Measurements from ENCODE around the gene RIF1. TPM values are rescaled to one million over a fixed set of nuclear protein-coding genes. Genes with fewer than 3 reads are reported as not detected.

The RIF1 gene
- total RNA-seq, 1 donor from 2014 or later: 51.1 TPM

- CTCF ChIA-PET: no interaction called here
- no peaks in the 10 kb centered on the region for H3K9me3 Mint-ChIP-seq
- no peak for TF ChIP-seq CTCF (IDR thresholded peaks at IDR 0.05)
- no peak overlapping the region for H3K4me3 Mint-ChIP-seq
- DNase-seq: no peak
- no peak overlapping the region for H3K27ac Mint-ChIP-seq
- no peak for ATAC-seq (ENCODE audit: low read depth)
- H3K4me1 Mint-ChIP-seq: no peaks in the 10 kb centered on the region
- no peaks in the 10 kb centered on the region for H3K36me3 Mint-ChIP-seq (ENCODE audit: low read depth)
- H3K27me3 Mint-ChIP-seq: peaks cover 2% of the 10 kb centered on the region
- intact Hi-C loops (cut with micrococcal nuclease): no loop called here
- POLR2A ChIA-PET: no interaction called here
Observed at GRCh38 chr2:151374436-151374835, 35.3 kb upstream of the RIF1 start.

- intact Hi-C loops (cut with micrococcal nuclease): no loop called here
- H3K9me3 Mint-ChIP-seq: no peaks in the 10 kb centered on the region
- H3K27ac Mint-ChIP-seq: no peak overlapping the region
- no peaks in the 10 kb centered on the region for H3K4me1 Mint-ChIP-seq
- H3K36me3 Mint-ChIP-seq (ENCODE audit: low read depth): no peaks in the 10 kb centered on the region
- H3K4me3 Mint-ChIP-seq: no peak overlapping the region
- ATAC-seq (ENCODE audit: low read depth): no peak
- TF ChIP-seq CTCF (IDR thresholded peaks at IDR 0.05): no peak
- POLR2A ChIA-PET: no interaction called here
- no peak for DNase-seq
- CTCF ChIA-PET: no interaction called here
- no peaks in the 10 kb centered on the region for H3K27me3 Mint-ChIP-seq
Observed at GRCh38 chr2:151379169-151379568, 30.5 kb upstream of the RIF1 start.

GRCh38 chr2:151380580-151381235 is 29.0 kb upstream of the RIF1 start:
- Mint-ChIP-seq H3K4me1 (no peaks in the 10 kb centered on the region), H3K27ac (no peak overlapping the region), H3K4me3 (no peak overlapping the region), H3K9me3 (no peaks in the 10 kb centered on the region), H3K27me3 (no peaks in the 10 kb centered on the region), H3K36me3 (ENCODE audit: low read depth) (no peaks in the 10 kb centered on the region)
- no peak for DNase-seq
- ChIA-PET CTCF (no interaction called here), POLR2A (no interaction called here)
- intact Hi-C loops (cut with micrococcal nuclease): no loop called here
- no peak for ATAC-seq (ENCODE audit: low read depth)
- no peak for TF ChIP-seq CTCF (IDR thresholded peaks at IDR 0.05)

GRCh38 chr2:151381266-151381665 is 28.4 kb upstream of the RIF1 start:
- Mint-ChIP-seq H3K9me3 (no peaks in the 10 kb centered on the region), H3K27me3 (no peaks in the 10 kb centered on the region), H3K4me3 (no peak overlapping the region), H3K27ac (no peak overlapping the region), H3K4me1 (no peaks in the 10 kb centered on the region), H3K36me3 (ENCODE audit: low read depth) (no peaks in the 10 kb centered on the region)
- DNase-seq: no peak
- ChIA-PET POLR2A (no interaction called here), CTCF (no interaction called here)
- intact Hi-C loops (cut with micrococcal nuclease): no loop called here
- TF ChIP-seq CTCF (IDR thresholded peaks at IDR 0.05): no peak
- ATAC-seq (ENCODE audit: low read depth): no peak

- POLR2A ChIA-PET: no interaction called here
- H3K4me3 Mint-ChIP-seq: no peak overlapping the region
- H3K27ac Mint-ChIP-seq: no peak overlapping the region
- CTCF ChIA-PET: no interaction called here
- intact Hi-C loops (cut with micrococcal nuclease): no loop called here
- H3K9me3 Mint-ChIP-seq: peaks cover 2% of the 10 kb centered on the region
- H3K36me3 Mint-ChIP-seq (ENCODE audit: low read depth): no peaks in the 10 kb centered on the region
- ATAC-seq (ENCODE audit: low read depth) (no peak), DNase-seq (no peak)
- no peaks in the 10 kb centered on the region for H3K27me3 Mint-ChIP-seq
- H3K4me1 Mint-ChIP-seq: no peaks in the 10 kb centered on the region
- no peak for TF ChIP-seq CTCF (IDR thresholded peaks at IDR 0.05)
Observed at GRCh38 chr2:151388011-151388410, 21.7 kb upstream of the RIF1 start.

Measured in activated B cell treated with CpG ODN at 0.5 μM for 24 hours (primary cell).